Fibroblast of skin of right biceps (primary cell): ENCODE measurements around the gene KRT222.

Experiments used
- DNase-seq: peaks from one replicate; pipeline ENCODE4 v3.0.0-alpha.2; 2013

The KRT222 gene

DNA sequence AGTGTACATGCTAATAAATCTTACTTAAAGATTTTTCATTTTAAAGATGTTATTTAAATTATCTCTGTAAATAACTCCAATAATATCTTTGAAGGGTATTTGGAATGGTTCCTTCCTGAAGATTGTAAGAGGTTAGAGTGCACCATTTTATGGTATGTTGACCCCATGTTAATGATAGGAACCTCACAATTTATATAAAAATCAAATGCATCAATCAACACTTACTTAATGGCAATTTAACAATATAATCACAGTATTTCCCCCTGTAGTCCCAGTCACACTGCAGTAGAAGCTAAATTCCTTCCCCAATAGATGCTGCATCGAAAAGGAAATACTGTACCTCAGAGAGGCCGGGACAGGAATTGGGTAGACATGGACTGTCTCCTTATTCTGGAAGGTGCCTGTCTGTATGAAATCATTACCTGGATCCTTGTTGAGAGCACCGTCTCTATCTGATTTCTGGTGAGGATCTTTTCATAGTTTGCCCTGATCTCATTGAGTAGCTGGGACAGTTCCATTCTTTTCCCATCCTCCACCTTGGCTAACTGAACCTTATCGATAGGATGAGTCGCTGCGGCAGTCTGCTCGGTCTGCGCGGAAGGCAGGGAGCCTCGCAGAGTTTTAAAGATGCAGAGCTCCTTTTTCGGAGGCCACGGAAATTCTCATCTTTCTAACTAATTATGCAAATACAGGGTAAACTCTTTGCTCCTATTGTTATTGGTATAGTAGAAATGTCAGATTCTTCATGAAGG is at the start of gene KRT222:
TSS of gene KRT222 (minus strand) at position 596 of the 752 bp plus-strand sequence. CDS start at position 518, 78 bp downstream.
- no peak for DNase-seq

DNA sequence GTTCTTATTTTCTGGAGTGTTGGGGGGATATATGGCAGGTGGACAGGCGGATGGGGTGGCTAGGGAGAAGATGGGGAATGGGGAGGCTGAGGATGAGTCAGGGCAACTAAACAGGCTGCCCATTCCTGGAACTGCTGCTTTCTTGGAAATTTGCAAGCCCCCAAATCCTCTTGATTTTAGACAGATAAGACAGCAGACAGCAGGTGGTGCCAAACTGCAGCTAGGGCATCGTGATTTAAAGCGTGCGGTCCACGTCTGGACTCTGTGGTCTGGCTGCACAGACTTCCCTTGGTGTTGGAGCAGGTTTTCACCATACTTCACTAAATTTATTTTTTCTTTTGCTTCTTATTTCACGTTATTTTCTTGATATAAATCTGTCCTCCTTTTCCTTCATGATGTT is 49.5 kb upstream of the KRT222 start:
- DNase-seq = no peak

DNA sequence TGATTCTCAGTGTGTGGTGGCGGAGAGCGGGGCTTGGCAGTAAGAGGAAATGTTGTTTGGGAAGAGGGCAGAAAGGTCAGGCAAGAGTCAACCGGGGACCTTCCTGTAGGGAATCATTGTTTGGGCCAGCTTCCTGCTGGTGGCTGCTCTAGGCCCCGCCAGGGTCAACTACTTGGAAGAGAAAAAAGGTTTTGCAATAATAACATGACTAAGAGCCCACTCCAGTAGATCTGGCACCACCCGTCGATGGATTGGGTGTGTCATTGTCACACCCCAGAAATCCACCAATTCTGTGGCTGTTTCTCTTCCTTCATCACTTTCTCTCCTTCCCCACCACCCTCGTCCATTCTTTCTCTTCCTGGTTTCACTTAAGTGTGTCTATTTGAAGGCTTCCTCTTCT is 42.8 kb upstream of the KRT222 start:
- no peak for DNase-seq

DNA sequence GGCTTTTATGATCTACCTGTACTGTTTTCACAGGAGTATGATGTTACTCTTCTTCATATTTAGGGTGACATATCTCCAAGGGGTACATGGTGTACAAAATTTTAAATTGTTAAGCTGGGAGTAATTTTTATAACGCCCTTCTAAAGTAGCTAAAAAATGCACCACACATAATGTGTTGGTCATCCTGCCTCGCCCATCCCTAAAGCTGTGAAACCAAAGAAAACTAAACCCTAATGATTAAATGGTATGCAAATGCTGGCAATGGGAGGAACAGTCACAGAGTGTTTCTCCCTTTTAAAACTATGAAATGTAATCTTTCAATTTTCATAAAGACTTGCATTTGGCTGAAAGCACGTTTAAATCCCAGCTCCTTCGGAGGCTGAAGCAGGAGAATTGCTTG is 40.6 kb upstream of the KRT222 start:
- no peak for DNase-seq

DNA sequence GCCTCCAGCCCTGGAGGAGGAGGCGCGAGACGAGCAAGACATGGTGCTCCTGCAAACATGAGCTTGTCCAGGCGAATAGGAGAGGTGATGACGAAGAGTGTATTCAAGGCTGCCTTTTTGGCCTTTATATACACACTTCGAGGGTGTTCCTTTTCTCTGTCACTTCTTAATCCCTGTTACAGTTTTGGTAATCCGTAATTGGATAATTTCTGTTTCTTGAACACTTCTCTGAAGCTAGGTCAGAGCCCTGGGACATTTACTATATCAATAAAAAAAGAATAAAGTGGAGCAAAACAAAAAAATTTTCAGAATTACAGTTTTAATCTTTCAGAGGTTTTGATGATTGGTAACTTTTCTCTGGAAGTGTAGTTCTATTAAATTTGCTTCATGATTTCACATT is 38.7 kb upstream of the KRT222 start, which contains the start of gene KRT24:
TSS of gene KRT24 (minus strand) at position 101 of the 400 bp plus-strand sequence. CDS start at position 42, 59 bp downstream.
- no peak for DNase-seq

DNA sequence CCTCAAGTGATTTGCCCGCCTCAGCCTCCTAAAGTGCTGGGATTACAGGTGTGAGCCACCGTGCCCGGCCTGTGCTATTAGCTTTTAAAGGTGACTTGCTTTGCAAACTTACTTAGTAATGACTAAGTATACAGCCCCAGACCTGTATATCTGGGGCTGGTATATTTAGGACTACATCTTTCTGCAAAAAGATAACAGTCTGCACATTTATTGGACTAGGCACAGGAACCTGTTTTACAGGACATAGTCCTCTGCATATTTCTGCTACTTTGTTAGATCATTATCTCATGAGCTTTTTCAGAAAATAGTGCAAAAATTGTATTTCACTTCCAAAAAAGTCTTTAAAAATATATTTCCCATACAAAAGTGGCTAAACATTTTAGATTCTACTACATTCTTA is 37.3 kb upstream of the KRT222 start:
- no peak for DNase-seq

DNA sequence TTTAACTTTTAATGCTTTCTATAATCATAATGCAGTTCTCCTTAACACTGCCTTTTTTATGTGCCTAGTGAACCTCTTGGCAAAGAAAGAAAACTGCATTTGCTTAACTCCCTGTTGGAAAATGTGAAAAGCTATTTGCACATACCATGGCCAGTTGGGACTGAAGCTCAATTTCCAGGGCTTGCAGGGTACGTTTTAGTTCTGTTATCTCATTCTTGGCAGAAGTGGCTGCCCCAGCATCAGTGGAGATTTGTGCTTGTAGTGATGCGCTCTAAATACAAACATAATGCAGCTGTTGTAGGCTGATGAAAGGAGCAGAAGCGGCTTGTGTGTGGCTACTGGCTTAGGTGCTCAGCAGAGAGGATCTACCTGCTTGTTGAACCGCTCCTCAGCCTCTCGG is 34.9 kb upstream of the KRT222 start:
- DNase-seq = no peak

DNA sequence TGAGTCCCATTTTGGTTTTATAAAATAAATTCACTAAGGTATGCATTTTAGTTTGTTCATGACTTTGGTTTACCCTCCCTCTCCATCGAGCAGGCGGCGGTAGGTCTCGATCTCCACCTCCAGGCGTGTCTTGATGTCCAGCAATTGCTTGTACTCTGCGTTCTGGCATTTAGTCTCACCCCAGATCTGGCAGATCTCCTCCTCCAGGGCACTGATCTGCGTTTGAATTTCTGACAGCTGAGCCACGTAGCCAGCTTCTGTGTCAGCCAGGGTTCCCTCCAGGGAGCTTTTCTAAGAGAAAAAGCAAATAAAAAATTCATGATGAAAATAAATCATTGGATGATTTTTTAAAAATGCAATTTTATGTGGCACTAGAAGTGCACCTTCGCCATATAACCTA is 34.4 kb upstream of the KRT222 start:
- DNase-seq = no peak

DNA sequence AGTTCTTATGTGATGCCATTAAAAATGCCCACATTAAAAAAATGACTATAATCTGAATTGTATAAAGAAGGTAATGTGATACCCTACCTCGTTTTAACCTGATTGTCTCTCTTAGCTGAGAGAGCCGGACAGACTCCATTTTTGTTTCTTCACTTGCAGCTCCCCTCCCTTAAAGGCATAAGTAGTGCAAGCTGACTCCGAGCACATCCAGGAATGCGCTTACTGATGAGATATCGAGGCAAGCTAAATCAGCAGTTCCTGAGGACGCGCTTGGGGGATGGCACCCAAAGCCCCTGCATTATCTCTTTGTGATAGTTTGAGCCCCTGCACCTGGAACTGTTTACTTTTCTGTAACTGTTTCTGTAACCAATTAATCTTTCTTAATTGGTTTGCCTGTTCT is 32.3 kb upstream of the KRT222 start:
- DNase-seq = no peak

DNA sequence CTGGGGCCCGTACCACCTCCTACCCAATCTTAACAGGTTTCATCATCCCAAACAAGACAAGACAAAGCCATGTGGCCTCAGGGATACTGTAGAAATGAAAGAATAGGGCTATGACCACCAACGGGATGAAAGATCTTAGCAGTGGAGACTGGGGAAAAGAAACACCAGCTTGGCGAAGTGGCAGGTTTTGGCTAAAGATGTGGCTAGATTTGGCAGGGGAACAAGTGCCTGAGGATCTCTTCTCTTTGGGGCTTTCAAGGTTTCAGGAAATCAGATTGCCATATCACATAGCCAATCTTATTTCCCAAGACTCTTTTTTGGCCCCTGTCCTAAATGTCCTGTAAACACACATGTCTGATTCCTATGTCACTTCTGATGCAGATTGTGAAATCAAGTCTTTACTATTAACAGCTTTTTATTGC is 31.7 kb upstream of the KRT222 start:
- DNase-seq = no peak

DNA sequence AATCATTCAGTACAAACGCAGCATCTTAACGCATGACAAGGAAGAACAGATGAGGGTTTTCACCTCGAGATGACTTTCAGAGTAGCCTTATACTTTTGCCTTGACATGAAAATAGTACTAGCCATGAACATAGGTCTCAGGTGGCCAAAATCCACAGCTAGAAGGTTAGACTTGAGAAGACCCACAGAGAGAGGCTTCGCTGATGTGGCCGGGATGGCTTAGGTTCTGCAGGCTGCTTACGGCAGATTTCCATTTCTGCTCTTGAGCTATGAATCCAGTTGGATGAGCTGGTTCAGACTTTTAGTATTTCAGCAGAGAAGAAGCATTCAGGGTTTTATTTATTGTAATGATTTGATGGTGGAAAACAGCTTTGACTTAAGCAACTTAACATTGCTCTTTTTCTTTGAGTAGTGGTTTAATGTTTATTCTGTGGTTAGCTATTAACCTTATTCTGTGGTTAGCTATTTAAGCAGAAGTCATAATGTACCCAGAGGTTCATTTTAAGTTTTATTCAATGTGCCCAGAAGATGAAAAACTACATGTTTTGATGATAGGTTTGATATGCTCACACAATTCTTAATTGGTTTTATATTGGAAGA is 31.0 kb upstream of the KRT222 start:
- no peak for DNase-seq

DNA sequence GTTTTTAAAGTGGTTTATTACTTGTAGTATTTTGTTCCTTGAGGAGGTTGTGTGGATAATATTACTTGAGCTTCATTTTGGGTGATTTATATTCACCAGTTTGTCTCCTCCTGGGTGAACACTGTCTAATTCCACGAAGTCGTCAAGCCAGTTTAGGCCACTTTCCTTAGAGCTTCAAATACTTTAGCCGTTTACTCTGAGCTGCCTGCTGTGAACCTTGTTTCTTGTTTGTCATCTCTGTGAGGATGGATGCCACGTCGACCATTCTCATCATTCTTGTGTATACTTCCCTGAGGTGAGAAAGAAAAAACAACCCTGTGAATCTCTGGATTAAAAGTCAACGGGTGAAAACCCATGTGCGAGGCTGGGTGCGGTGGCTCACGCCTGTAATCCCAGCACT is 29.6 kb upstream of the KRT222 start:
- DNase-seq = no peak

DNA sequence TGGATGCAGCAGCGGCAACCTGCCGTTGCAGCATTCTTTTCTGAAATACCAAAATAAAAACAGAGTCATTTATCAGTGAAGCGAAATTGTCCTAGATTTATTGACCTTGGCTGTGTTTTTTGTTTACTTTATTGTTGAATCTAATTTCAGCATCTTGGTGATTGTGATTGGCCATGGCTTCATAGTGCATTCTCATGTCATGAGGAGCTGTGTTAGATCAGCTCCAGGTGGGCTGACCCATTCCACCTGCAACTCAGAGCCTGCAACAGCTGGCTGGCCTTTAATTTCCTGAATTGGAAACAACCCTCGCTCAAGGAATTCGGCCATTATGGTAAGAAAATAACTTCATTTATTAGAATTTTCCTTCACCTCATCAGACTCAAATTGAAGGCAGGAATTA is 22.1 kb upstream of the KRT222 start:
- DNase-seq = no peak

DNA sequence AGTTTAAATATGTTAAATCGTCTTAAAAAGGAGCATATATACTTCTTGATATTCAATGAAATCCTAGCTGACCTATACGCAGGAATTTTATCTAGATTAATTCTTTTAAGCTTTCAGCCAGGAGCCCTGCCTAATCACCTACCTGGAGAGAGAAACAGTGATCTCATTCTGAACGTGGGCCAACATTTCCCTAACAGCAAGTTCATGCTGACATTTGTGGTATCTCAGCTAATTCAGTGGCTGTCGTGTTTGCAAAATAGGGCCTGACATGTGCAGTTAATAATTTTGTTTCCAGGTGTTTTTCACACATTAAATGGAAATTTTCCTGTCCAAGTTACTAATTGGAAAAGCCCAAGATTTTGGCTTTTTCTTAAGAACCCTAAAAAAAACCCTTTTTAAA is 21.2 kb upstream of the KRT222 start:
- DNase-seq = no peak

DNA sequence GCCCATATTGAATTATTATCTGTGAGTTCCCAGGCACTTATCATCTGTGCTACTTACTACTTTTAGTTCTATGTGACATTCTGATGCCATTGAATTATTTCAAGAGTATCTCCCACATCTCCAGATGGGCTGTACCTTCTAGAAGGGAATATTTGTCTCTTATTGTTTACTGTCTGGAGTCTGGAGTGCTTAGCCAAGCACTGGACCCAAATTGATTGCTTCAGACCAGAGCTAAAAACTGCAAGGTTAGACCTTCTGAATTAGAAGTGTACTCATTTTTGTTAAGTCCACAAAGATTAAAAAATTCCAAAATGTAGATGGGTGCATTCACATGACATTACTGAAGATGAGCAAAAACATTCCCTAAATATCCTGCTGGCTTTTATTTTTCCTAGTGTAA is 16.0 kb upstream of the KRT222 start:
- no peak for DNase-seq

DNA sequence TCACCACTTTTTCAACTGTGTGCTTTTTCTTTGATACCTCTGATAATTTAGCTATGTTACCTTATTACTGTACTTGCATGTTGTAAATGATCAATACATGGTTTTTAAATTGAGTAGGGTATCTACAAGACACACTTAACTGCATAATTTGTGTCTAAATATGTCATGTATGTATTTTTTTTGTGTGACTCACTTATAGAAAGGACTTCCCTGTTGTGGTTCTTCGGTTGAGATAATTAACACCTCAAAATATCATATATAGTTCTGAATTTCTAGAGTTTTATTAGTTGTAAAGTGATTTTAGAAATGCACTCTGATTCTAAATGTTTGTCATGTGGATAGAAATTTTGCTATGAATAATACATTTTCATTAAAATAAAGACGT is 14.5 kb upstream of the KRT222 start:
- DNase-seq = no peak

DNA sequence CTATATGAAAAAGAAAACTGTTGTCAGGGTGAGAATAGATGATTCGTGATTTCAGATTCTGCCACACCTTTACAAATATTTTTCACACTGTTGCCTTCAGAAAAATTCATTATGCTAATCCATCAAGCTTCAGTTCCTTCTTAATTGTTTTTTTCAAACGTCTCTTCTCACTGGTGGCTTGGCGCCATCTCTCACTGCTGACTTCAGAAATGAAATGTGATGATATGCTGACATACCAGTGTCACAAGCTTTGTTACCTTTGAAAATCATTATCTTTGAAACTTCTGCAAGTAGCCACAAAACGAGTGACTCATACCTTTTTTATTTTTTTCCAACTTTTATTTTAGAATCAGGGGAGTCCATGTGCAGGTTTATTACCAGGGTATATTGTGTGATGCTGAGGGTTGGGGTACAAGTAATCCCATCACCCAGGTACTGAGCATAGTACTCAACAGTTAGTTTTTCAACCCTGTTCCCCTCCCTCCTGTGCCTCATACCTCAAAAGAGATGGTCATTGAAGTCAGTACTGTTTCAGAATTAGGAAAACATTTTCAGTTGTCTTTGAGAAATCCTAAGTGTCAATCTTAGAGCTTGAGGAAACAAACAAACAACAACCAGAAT is 14.0 kb upstream of the KRT222 start:
- DNase-seq = no peak

DNA sequence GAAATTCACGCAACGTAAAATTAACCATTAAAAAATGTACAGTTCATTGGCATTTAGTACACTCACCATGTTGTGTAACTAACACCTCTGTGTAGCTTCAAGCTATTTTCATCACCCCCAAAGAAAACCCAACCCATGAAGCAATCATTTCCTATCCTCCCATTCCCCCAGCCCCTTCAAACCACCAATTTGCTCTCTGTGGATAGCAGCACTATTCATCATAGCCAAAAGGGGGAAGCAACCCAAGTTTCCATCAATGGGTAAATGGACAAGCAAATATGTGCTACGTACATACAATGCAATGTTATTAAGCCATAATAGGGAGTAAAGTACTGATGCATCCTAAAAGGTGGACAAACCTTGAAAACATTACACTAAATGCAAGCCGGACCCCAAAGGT is 10.9 kb upstream of the KRT222 start:
- no peak for DNase-seq

DNA sequence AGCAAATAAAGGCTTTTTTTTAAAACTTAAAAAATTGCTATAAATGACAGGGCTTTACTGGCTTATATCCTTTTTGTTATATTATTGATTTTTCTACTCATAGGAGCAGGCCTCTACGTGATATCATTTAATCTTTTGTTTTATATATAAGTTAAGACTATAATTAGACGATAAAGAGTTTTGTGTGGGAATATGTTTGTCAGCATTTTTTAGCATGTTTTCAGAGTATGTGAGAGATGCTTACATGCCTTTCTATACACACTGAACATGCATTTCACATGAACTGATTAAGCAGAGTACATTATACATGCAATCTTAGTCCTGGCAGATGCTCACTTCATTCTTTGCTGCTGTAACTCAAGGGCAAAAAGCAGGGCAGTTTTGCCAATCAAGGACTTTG is 7.7 kb upstream of the KRT222 start:
- no peak for DNase-seq

DNA sequence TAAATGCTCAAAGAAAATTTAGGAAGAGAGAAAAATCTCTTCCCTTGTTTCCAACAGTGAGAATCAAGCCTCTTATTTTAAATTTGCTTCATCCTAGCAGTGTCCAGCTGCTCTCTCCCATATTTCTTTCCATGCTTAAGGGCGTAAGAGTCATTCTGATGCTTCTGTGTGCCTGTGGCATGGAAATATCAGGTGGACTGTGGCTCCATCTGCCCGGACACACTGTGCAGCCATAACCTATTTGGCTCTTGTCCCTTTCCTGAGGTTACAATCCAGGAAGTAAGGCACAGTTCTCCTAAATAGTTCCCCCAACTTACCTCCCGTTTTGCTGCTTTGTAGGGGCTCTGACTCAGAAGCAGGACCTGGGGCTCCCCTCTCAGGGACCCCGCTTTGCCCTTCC is 6.3 kb upstream of the KRT222 start:
- no peak for DNase-seq

DNA sequence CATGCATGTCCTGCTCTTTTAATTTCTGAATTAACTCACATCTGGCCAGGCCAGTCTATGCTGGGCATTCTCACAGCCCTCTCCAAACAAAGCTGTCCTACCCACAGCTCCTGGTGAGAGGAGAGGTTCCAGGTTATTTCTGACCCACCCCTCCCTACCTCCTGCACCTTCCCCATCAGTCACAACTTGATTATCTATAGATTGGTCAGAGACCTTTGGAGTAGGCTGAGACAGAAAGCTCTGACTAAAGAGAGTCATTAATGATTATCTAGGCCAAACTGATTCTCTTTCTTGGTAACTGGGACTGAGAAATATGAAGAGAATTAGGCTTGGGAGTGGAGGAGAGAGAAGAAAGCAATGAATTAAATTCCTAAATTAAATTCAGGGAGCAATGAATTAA is 1.4 kb upstream of the KRT222 start:
- DNase-seq = no peak

DNA sequence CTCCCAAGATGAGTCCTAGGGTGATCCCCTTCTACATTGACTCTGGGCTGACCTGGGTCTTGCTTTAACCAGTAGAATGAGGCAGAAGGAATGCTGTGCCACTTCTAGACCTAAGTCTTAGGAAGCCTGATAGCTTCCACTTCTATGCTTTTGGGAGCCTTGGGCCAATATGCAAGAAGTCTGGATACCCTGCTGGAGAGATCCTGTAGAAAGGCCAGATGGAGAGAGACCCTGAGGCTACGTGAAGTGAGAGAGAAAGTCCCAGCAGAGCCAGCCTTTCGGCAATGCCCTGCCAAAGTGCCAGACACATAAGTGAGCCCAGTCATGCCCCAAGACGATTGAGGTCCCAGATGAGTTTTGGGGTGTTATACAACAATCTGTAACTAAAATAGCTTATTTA is 1.7 kb downstream of the KRT222 start:
- no peak for DNase-seq

DNA sequence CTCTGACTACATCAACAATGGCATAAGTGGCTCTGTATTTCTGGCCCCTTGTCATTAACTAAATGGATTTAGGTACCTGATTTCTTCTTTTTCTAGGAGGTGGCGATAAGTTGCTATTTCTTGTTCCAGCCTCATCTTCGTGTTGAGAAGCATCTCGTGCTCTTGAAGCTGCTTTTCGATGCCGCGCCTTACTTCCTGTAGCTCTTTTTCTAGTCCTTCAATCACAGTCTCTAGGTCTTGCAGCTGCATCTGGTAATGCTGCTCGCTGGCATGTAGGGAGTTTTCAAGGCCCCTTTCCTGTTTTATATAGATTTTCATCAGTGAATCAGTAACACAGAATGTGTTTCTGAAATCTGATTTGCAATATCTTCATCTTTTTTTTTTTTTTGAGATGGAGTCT is 5.1 kb downstream of the KRT222 start:
- no peak for DNase-seq

DNA sequence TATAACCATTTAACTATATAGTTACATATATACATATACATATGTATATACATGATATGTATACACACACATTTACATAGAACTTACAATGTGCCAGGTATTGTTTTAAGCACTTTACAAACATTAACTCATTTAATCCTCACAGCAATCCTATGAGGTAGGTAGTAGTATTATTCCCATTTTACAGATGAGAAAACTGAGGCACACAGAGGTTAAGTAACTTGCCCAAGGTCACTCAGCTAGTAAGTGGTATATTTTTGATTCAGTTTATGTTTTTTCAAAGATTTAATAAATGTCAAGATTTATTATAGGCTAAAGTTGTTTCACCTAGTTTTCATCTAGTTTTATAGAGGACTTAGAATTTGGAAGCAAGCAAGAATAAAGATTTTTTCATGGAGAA is 6.6 kb downstream of the KRT222 start:
- DNase-seq = no peak

DNA sequence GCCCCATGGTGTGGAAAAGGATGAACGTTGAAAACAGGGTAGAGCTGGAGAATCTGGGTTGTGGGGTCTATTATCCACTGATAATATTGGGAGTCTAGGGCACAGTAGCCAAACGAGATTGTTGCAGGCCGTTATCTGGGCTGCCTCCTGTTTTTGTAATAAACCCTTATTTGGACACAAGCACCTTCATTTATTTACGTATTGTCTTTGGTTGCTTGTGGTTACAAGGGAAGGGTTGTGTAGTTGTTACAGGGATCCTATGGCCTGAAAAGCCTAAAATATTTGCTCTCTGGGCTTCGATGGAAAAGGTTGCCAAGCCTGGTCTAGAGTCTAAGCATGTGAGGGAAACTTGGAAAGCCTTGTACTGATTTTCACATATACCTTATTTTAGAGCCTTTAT is 13.0 kb downstream of the KRT222 start:
- no peak for DNase-seq
